Epithelial cell of proximal tubule (primary cell): ENCODE data around the gene ITGB1BP1. TPM values are rescaled to one million over a fixed set of nuclear protein-coding genes. Genes with fewer than 3 reads are reported as not detected.
"Not testable (repeated sequence)": the region's sequence is repeated elsewhere in the genome, so short reads cannot be mapped to it uniquely, and the experiment has no call there.

ENCODE experiments used
- DNase-seq: peaks from one replicate; pipeline ENCODE4 v3.0.0-alpha.2; 2011; ENCODE audit warnings: low read depth
- H3K4me3 ChIP-seq: 2 replicates; pipeline ENCODE4 v1.5.1; 2011; ENCODE audit warnings: low read depth, mild to moderate bottlenecking, low read length
- total RNA-seq: library from RNA; depleted of rRNA; stranded (reverse); fragments of >200 nt; gene quantifications from 2 replicates; pipeline ENCODE4 v1.2.3, GENCODE V29; 2015
- TF ChIP-seq, protein P1 (sequence below): conservative IDR thresholded peaks from 2 replicates; pipeline ENCODE4 v1.5.1; 2012; ENCODE audit warnings: low read depth, mild to moderate bottlenecking, low read length

ITGB1BP1 gene
- total RNA-seq, 1 donor from 2014 or later = 62.6 TPM

DNA sequence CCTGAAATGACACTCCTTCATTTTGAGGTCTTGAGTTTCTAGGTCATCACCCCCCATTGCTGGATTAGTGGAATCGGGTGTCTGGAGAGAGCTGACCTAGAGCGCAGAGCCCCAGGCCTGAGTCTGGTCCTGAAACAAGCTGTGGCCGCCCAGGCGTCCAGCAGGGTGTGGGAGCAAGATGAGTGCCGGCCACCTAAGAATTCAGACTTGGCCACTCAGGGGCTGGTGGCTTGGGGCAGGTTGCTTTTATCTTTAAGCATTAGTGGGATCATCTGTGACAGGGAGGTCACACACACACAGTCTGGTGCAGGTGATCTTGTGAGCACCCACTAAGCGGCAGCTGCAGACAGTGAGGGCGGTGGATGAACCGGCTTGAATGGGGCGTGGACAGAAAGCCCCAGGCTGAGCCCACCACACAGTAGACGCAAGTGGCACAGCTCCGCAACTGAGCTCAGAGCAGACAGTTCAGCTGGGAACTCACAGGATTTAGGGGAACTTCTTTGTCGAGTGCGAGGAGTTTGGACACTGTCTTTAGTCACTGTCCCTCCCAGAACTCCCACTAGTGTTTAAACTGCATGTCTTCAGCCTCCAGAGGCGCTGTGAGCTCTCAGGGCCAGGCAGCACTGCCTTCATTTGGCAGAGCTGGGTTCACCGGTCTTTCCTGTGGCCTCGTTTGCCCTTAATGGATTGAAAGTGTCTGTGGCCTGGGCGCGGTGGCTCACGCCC, 21.5 kb downstream of the ITGB1BP1 start:
- H3K4me3 ChIP-seq = no peak overlapping the region
- TF ChIP-seq, protein P1, sequence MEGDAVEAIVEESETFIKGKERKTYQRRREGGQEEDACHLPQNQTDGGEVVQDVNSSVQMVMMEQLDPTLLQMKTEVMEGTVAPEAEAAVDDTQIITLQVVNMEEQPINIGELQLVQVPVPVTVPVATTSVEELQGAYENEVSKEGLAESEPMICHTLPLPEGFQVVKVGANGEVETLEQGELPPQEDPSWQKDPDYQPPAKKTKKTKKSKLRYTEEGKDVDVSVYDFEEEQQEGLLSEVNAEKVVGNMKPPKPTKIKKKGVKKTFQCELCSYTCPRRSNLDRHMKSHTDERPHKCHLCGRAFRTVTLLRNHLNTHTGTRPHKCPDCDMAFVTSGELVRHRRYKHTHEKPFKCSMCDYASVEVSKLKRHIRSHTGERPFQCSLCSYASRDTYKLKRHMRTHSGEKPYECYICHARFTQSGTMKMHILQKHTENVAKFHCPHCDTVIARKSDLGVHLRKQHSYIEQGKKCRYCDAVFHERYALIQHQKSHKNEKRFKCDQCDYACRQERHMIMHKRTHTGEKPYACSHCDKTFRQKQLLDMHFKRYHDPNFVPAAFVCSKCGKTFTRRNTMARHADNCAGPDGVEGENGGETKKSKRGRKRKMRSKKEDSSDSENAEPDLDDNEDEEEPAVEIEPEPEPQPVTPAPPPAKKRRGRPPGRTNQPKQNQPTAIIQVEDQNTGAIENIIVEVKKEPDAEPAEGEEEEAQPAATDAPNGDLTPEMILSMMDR = no peak
- DNase-seq = no peak

DNA sequence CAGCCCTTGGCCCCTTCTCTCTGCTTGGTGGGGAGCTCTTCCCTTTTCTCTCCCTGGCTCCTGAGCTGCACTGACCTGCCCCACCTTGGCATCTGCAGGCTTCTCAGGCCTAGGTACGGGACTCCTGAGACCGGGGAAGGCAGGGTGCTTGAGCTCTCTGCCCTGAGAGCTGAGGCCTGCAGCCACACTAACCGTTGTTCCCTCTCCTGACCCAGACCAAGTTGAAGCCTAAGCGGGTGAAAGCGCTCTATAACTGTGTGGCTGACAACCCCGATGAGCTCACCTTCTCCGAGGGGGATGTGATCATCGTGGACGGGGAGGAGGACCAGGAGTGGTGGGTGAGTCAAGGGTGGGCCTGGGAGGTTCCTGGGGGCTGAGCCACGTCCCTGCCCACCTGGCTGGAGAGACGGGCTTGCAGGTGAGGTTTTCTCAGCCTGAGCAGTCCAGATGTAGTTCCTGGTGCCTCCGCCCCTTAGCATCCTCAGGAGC, 22.2 kb downstream of the ITGB1BP1 start:
- no peak for DNase-seq
- no peak overlapping the region for H3K4me3 ChIP-seq
- TF ChIP-seq, protein P1 = no peak

DNA sequence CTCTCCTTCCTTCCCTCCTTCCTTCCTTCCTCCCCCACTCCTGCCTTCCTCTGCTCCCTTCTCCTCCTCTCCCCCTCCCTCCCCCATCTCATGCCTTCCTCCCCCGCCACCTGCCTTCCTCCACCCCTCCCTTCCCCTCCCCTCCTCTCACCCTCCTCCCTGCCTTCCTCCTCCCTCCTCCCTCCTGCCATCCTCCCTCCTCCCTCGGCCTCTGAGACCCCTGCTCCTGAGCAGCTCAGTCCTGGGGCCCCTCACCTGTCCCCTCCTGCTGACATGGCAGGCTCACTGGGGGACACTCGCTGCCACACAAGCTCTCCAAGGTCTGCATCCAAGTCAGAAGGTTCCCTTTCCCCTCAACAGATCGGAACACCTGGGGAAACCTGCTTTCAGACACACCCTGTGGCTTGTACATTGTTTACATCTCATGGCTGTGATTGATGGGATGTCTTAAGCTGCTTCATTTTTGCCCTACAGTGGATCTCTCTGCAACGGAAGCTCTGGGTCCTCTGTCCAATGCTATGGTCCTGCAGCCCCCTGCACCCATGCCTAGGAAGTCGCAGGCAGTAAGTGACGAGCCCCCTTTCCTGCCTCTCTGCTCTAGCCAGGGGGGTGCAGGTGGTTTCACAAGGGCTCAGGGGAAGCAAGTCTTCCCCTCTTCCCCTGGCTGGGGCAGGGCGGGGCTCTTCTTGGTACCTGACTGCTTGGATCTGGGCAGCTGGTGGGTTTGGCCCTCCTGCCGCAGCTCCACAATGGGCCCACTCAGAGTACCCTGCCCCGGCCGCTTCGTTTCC, 22.9 kb downstream of the ITGB1BP1 start:
- H3K4me3 ChIP-seq = no peak overlapping the region
- DNase-seq = no peak
- TF ChIP-seq, protein P1 = no peak

DNA sequence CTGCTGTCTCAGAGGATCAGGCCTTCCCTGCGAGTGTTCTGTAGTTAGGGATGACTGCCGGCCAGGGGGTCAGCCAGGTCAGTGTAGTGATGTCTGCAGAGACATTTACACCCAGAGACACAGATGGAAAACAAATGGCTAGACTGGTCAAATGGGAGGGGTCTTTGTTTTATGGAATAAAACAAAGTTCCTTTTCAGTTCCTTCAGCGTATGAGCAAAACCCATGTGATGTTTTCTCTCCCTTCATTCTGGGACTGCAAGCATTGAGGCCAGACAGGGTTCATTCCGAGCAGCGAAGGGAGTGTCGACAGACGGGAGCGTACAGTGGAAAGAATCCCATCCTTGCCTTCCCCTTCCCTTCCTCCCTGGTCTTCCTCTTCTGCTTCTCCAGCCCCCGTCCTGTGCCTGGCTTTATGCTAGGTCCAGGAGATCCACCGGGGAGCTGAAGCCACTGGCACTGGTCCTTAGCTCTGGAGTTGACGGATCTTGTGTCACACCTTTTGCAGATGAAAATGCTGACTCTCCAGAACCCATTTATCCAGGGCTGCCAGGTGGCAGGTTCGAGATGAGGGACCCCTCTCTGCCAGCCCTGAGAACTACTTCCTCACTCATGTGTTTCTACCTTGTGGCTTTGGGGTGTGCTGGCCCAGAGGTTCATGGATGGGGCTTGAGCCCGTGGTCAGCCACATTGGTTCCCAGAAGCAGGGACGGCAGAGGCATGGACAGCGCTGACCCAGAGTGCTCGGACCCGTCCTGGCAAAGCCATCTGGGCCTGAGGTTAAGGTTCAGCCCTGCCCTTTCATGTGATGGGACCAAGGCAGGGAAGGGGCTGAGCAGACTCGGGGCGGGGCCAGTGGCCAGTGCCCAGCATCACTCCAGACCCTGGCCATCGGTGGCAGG, 24.2 kb downstream of the ITGB1BP1 start:
- no peak overlapping the region for H3K4me3 ChIP-seq
- TF ChIP-seq, protein P1 = no peak
- DNase-seq = no peak

DNA sequence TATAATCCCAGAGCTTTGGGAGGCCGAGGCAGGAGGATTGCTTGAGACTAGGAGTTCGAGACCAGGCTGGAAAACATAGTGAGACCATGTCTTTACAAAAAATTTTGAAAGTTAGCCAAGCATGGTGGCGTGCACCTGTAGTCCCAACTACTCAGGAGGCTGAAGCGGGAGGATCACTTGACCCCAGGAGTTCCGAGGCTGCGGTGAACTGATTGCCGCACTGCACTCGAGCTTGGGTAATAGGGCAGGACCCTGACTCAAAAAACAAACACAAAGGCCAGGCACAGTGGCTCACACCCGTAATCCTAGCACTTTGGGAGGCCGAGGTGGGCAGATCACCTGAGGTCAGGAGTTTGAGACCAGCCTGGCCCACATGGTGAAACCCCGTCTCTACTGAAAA, 25.1 kb downstream of the ITGB1BP1 start:
- not testable (repeated sequence) for H3K4me3 ChIP-seq, DNase-seq

DNA sequence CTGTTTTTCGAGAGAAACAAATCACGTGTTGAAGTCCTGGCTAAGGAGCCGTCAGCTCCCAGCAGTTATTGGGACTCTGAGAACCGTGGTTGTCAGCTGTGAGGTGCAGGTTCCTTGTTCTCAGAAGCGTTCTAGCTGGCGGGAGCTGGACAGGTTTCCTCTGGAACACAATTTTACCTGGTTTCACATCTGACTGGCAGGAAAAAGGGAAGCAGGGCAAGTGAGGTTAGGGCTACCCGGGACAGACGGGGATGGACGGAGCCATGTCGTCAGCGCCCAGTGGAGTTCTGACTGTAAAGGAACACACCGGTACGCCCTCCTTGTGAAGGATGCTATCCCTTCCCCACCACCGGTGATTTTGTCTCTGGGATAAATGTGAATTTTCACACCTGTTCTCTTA, 26.1 kb downstream of the ITGB1BP1 start:
- no peak for DNase-seq
- TF ChIP-seq, protein P1 = no peak

DNA sequence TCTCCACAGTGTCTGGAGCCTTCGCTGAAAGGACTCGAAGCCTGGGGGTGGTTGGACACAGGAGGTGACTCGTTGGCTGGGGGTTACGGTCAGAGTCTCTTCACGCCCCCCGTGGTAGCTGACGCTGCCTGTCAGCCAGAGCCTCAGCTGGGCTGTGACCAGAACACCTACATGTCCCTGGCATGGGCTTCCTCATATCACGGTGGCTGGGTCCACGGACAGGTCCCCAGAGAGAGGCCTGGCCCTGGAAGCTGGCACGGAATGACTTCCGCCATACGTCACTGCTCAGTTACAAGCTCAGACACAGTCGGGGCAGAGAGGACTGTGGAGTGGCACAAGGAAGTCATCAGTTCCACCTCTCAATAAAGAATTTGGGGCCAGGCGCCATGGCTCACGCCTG, 28.5 kb downstream of the ITGB1BP1 start:
- TF ChIP-seq, protein P1 = no peak
- H3K4me3 ChIP-seq = no peak overlapping the region
- DNase-seq = no peak

More for the DNA sequence above, 26.1 kb downstream of the ITGB1BP1 start:
- H3K4me3 ChIP-seq = no peak overlapping the region
